Omental fat pad (tissue), 4 donors: ENCODE measurements around the gene TLE6. TPM values are rescaled to one million over a fixed set of nuclear protein-coding genes. Genes with fewer than 3 reads are reported as not detected.

Experiments used
- ATAC-seq: fragments of 150-250 bp; one replicate; pipeline ENCODE4 v1.9.1; 2016; ENCODE audit warnings: mild to moderate bottlenecking, moderate library complexity; ENCODE audit not compliant: low FRiP score
- DNase-seq: peaks from one replicate; pipeline ENCODE4 v3.0.0-alpha.2; 2019; ENCODE audit warnings: low spot score
- CTCF ChIP-seq, 3 donors: fragments of 450-650 bp; IDR thresholded peaks; one replicate each; pipeline ENCODE4 v1.5.1; 2016 to 2017; ENCODE audit warnings: antibody characterized with exemption in 3 of 3, mild to moderate bottlenecking in 3 of 3, moderate library complexity in 2 of 3
- total RNA-seq, 4 donors: library from RNA; depleted of rRNA; stranded (reverse); fragments of >200 nt; gene quantifications; one replicate each; pipeline ENCODE4 v1.1.0, GENCODE V29; 2016

TLE6 gene
- total RNA-seq, 4 donors from 2014 or later = 0.36 to 2.8 (median 1.7) TPM

- TF ChIP-seq CTCF (IDR thresholded peaks at IDR 0.05) = no peak
- DNase-seq = no peak
- no peak for ATAC-seq
Observed at GRCh38 chr19:3001235-3001800, 24.0 kb downstream of the TLE6 start.

DNA sequence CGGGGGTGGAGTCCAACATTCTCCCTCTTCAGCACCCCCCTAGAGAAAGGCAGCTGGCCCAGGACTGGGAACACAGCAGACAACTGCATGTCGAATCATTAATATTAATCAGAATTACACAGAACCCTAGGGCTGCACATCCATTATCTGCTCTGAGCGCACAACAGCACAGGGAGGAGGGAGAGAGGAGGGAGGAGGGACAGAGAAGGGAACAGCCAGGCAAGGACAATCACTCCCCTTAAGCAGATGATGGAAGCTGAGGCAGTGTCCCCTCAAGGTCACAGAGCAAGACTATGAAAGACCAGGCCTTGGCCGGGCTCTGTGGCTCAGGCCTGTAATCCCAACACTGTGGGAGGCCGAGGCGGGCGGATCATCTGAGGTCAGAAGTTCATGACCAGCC is 25.7 kb downstream of the TLE6 start:
- TF ChIP-seq CTCF (IDR thresholded peaks at IDR 0.05) = no peak
- no peak for DNase-seq
- ATAC-seq = no peak

GRCh38 chr19:3004522-3004921 is 27.2 kb downstream of the TLE6 start:
- ATAC-seq (no peak), DNase-seq (no peak)
- no peak for TF ChIP-seq CTCF (IDR thresholded peaks at IDR 0.05)

GRCh38 chr19:3005345-3005744 is 28.0 kb downstream of the TLE6 start:
- no peak for TF ChIP-seq CTCF (IDR thresholded peaks at IDR 0.05)
- no peak for ATAC-seq

DNA sequence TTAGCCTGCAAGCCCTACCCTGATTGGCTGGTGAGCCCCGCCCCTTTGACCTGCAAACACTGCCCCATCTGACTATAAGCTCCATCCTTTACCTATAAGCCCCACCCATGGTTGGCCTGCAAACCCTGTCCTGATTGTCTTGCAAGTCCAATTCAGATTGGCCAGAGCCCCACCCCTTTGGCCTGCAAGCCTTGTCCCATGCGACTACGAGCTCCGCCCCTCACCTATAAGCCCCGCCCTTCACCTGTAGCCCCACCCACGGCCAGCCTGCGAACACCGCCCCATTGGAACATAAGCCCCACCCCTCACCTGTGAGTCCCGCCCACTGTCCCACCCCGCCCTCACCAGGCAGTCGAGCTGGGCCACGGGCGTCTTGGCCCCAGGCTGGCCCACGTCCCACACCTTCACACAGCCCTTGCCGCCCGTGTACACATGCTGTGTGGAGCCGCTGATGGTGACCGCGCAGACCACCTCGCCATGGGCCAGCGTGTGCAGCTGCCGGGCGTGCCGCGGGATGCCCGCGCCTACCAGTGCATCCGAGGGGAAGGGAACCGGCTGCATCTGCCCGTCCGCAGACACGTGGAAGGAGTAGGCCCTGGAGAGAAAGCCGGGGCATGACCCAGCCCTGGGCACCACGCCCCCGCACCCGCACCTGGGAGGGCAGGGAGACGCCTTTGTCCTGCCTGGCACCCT is 28.9 kb downstream of the TLE6 start:
- no peak for TF ChIP-seq CTCF (IDR thresholded peaks at IDR 0.05)
- DNase-seq (no peak), ATAC-seq (no peak)

More at GRCh38 chr19:3005345-3005744, 28.0 kb downstream of the TLE6 start:
- no peak for DNase-seq

- TF ChIP-seq CTCF (IDR thresholded peaks at IDR 0.05) = no peak
- ATAC-seq (no peak), DNase-seq (no peak)
Observed at GRCh38 chr19:3007975-3008374, 30.6 kb downstream of the TLE6 start.

DNA sequence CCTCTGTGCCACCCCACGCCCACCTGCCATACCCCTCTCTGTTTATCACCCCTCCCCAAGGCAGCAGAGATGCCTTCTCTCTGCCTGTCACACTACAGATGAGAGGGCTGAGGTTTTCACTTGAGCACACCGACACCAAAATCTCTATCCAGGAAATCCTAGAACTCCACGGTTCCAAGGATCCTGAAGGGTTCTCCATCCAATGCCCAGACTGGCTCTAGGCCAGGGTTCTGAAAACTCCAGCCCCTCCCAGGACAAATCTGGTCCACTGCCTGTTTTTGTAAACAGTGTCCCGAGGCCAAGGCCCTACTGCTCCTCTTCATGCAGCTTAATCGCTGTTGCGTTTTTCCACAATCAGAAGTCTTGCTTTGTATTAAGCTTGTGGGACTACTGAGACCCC is 31.6 kb downstream of the TLE6 start:
- ATAC-seq (no peak), DNase-seq (no peak)
- no peak for TF ChIP-seq CTCF (IDR thresholded peaks at IDR 0.05)
